HEK293 (cell line): Measurements from ENCODE around the gene SNX20.

ENCODE experiments used
- CTCF ChIA-PET: fragments of 350-600 bp; formaldehyde crosslinking; extraction: SDS; loops from one replicate; lab custom pipeline; 2021; ENCODE audit warnings: antibody characterized with exemption; lab: Yijun Ruan, JAX
- POLR2A ChIA-PET: fragments of 300-600 bp; formaldehyde crosslinking; extraction: SDS; loops from one replicate; lab custom pipeline; 2020; ENCODE audit warnings: antibody characterized with exemption, inconsistent platforms; lab: Yijun Ruan, JAX
- H3K27ac ChIP-seq: fragments of 200-500 bp; sonication (Bioruptor generic); 2 replicates; pipeline ENCODE4 v1.5.1; 2014; ENCODE audit warnings: low read depth, low read length, control low read depth, inconsistent platforms; ENCODE audit errors: extremely low read depth
- H3K36me3 ChIP-seq, 2 experiments: fragments of 200-500 bp in 1 of 2; sonication (Bioruptor generic) in 1 of 2; 1 replicate in 1 of 2; 2 replicates in 1 of 2; pipeline ENCODE4 v1.5.1; 2014 to 2017; ENCODE audit warnings: inconsistent platforms in 2 of 2, low read length in 2 of 2; ENCODE audit not compliant: control insufficient read depth in 2 of 2, insufficient read depth in 1 of 2
- H3K4me1 ChIP-seq: fragments of 200-500 bp; sonication (Bioruptor generic); 2 replicates; pipeline ENCODE4 v1.5.1; 2014; ENCODE audit warnings: mild to moderate bottlenecking, low read length, inconsistent platforms; ENCODE audit not compliant: control insufficient read depth, insufficient read depth
- H3K4me3 ChIP-seq: 2 replicates; pipeline ENCODE4 v1.5.1; 2011; ENCODE audit warnings: low read depth, mild to moderate bottlenecking, control low read depth, low read length, moderate library complexity
- H3K9me3 ChIP-seq: fragments of 200-500 bp; sonication (Bioruptor generic); 2 replicates; pipeline ENCODE4 v1.5.1; 2014; ENCODE audit warnings: low read depth, low read length, inconsistent platforms; ENCODE audit not compliant: control insufficient read depth, insufficient read depth
- FEZF1 ChIP-seq: fragments of 450-650 bp; formaldehyde crosslinking; IDR thresholded peaks from 2 replicates; pipeline ENCODE4 v1.5.1; 2016; ENCODE audit warnings: missing biosample characterization, missing genetic modification characterization
- GLI4 ChIP-seq: fragments of 450-650 bp; formaldehyde crosslinking; IDR thresholded peaks from 2 replicates; pipeline ENCODE4 v1.5.1; 2016; ENCODE audit warnings: missing biosample characterization, missing genetic modification characterization
- IKZF3 ChIP-seq: fragments of 450-650 bp; IDR thresholded peaks from 2 replicates; pipeline ENCODE4 v1.5.0; 2018; ENCODE audit warnings: missing biosample characterization, mild to moderate bottlenecking, missing genetic modification characterization, moderate library complexity
- REPIN1 ChIP-seq: fragments of 450-650 bp; formaldehyde crosslinking; IDR thresholded peaks from 2 replicates; pipeline ENCODE4 v1.5.1; 2017; ENCODE audit warnings: missing biosample characterization, missing genetic modification characterization, low read depth
- SCRT1 ChIP-seq: fragments of 450-650 bp; formaldehyde crosslinking; IDR thresholded peaks from 2 replicates; pipeline ENCODE4 v1.5.1; 2016; ENCODE audit warnings: missing biosample characterization, missing genetic modification characterization, borderline replicate concordance
- TRIM28 ChIP-seq: IDR thresholded peaks from 2 replicates; pipeline ENCODE4 v1.6.1; 2011; ENCODE audit warnings: low read length, control low read depth, borderline replicate concordance
- ZBTB1 ChIP-seq: fragments of 450-650 bp; formaldehyde crosslinking; IDR thresholded peaks from 2 replicates; pipeline ENCODE4 v1.5.1; 2016; ENCODE audit warnings: missing biosample characterization, missing genetic modification characterization
- ZBTB17 ChIP-seq: fragments of 450-650 bp; formaldehyde crosslinking; IDR thresholded peaks from 2 replicates; pipeline ENCODE4 v1.5.1; 2016; ENCODE audit warnings: missing biosample characterization, missing genetic modification characterization
- ZBTB20 ChIP-seq: fragments of 450-650 bp; formaldehyde crosslinking; IDR thresholded peaks from 2 replicates; pipeline ENCODE4 v1.5.1; 2016; ENCODE audit warnings: missing biosample characterization, missing genetic modification characterization
- ZFP41 ChIP-seq: fragments of 450-650 bp; formaldehyde crosslinking; IDR thresholded peaks from 2 replicates; pipeline ENCODE4 v1.5.1; 2016; ENCODE audit warnings: missing biosample characterization, missing genetic modification characterization, borderline replicate concordance
- ZNF132 ChIP-seq: fragments of 450-650 bp; formaldehyde crosslinking; IDR thresholded peaks from 2 replicates; pipeline ENCODE4 v1.5.1; 2017; ENCODE audit warnings: missing biosample characterization, missing genetic modification characterization, borderline replicate concordance
- ZNF174 ChIP-seq: fragments of 450-650 bp; formaldehyde crosslinking; IDR thresholded peaks from 2 replicates; pipeline ENCODE4 v1.5.0; 2017; ENCODE audit warnings: missing biosample characterization, mild to moderate bottlenecking, missing genetic modification characterization
- ZNF214 ChIP-seq: fragments of 450-650 bp; formaldehyde crosslinking; IDR thresholded peaks from 2 replicates; pipeline ENCODE4 v1.5.1; 2017; ENCODE audit warnings: missing biosample characterization, mild to moderate bottlenecking, missing genetic modification characterization, borderline replicate concordance
- ZNF449 ChIP-seq: fragments of 450-650 bp; formaldehyde crosslinking; IDR thresholded peaks from 2 replicates; pipeline ENCODE4 v1.5.1; 2017; ENCODE audit warnings: missing biosample characterization, mild to moderate bottlenecking, missing genetic modification characterization, moderate library complexity
- ZNF610 ChIP-seq: fragments of 450-650 bp; formaldehyde crosslinking; IDR thresholded peaks from 2 replicates; pipeline ENCODE4 v1.5.1; 2016; ENCODE audit warnings: missing biosample characterization, missing genetic modification characterization, borderline replicate concordance
- ZNF777 ChIP-seq: fragments of 450-650 bp; formaldehyde crosslinking; IDR thresholded peaks from 2 replicates; pipeline ENCODE4 v1.5.1; 2017; ENCODE audit warnings: missing biosample characterization, missing genetic modification characterization, borderline replicate concordance
- TF ChIP-seq, protein P1 (sequence below): fragments of 450-650 bp; formaldehyde crosslinking; IDR thresholded peaks from 2 replicates; pipeline ENCODE4 v1.5.1; 2016; ENCODE audit warnings: missing biosample characterization, missing genetic modification characterization
- TF ChIP-seq, protein P2 (sequence below): fragments of 450-650 bp; formaldehyde crosslinking; IDR thresholded peaks from 2 replicates; pipeline ENCODE4 v1.5.0; 2017; ENCODE audit warnings: missing biosample characterization, missing genetic modification characterization, borderline replicate concordance

SNX20 gene

DNA sequence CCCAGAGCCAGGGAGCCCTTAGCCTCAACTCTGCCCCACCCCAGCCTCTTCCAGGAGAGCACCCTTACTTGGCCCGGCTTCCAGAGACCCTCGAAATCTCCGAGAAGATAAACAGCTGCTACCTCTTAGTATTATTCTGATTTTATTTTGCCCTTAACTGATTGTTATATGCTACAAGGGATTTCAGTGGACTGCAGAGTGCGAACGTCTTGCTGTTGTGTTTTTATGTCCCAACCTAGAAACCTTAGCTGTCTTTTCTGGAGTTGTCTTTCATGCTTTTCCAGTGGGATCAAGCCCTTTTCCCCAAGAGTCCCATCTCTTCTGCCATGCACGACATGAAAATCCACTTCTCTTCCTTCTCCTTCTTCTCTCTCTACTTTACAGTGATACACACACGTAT is 47.0 kb downstream of the SNX20 start:
- POLR2A ChIA-PET: no interaction called here
- Histone ChIP-seq H3K9me3 (no peaks in the 10 kb centered on the region), H3K36me3 (no peaks in the 10 kb centered on the region), H3K4me3 (no peak overlapping the region)
- TF ChIP-seq GLI4: no peak
- no peak for TF ChIP-seq ZNF132 (tag by site-specific recombination)
- TF ChIP-seq IKZF3 (tag by site-specific recombination): no peak
- no peak for TF ChIP-seq ZNF174 (tag by site-specific recombination)
- TF ChIP-seq ZNF610 (tag by site-specific recombination): no peak
- TF ChIP-seq, protein P1, sequence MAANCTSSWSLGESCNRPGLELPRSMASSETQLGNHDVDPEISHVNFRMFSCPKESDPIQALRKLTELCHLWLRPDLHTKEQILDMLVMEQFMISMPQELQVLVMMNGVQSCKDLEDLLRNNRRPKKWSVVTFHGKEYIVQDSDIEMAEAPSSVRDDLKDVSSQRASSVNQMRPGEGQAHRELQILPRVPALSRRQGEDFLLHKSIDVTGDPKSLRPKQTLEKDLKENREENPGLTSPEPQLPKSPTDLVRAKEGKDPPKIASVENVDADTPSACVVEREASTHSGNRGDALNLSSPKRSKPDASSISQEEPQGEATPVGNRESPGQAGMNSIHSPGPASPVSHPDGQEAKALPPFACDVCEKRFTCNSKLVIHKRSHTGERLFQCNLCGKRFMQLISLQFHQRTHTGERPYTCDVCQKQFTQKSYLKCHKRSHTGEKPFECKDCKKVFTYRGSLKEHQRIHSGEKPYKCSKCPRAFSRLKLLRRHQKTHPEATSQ (tag by site-specific recombination): no peak
- no peak for TF ChIP-seq ZBTB1 (tag by site-specific recombination)
- no peak for TF ChIP-seq ZBTB20
- TF ChIP-seq, protein P2, sequence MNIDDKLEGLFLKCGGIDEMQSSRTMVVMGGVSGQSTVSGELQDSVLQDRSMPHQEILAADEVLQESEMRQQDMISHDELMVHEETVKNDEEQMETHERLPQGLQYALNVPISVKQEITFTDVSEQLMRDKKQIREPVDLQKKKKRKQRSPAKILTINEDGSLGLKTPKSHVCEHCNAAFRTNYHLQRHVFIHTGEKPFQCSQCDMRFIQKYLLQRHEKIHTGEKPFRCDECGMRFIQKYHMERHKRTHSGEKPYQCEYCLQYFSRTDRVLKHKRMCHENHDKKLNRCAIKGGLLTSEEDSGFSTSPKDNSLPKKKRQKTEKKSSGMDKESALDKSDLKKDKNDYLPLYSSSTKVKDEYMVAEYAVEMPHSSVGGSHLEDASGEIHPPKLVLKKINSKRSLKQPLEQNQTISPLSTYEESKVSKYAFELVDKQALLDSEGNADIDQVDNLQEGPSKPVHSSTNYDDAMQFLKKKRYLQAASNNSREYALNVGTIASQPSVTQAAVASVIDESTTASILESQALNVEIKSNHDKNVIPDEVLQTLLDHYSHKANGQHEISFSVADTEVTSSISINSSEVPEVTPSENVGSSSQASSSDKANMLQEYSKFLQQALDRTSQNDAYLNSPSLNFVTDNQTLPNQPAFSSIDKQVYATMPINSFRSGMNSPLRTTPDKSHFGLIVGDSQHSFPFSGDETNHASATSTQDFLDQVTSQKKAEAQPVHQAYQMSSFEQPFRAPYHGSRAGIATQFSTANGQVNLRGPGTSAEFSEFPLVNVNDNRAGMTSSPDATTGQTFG: no peak
- TF ChIP-seq FEZF1 (tag by site-specific recombination): no peak
- TF ChIP-seq ZNF449 (tag by site-specific recombination): no peak
- TF ChIP-seq, all 188 proteins: peak for 0
- no peaks in the 10 kb centered on the region for H3K4me1 ChIP-seq
- CTCF ChIA-PET: interaction anchor here (0.6 kb wide), 1 partner anchor 42 kb away, joined by 3 read pairs; no protein-coding TSS in a partner anchor
- no peak overlapping the region for H3K27ac ChIP-seq

DNA sequence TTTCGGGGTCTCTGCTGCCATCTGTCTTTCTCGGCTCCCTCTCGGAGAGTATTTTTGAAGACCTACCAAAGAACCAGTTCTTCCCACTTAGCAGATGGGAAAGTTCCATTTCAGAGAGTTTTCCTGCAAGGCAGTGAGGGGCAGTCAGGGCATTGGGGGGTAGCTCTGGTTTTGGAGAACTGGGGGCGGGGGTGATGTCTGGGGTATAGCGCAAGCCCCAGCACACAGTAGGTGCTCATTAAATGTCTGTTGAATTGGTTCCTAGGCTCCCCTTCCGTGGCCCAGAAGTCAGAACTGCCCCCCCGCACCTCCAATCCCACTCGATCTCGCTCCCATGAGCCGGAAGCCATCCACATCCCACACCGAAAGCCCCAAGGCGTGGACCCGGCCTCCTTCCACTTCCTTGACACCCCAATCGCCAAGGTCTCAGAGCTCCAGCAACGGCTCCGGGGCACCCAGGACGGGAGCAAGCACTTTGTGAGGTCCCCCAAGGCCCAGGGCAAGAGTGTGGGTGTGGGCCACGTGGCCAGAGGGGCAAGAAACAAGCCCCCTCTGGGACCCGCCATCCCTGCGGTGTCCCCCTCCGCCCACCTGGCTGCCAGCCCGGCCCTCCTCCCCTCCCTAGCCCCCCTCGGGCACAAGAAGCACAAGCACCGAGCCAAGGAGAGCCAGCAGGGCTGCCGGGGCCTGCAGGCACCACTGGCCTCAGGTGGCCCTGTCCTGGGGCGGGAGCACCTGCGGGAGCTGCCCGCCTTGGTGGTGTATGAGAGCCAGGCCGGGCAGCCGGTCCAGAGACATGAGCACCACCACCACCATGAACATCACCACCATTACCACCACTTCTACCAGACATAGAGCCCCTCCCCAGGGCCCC is 47.9 kb downstream of the SNX20 start:
- Histone ChIP-seq H3K27ac (no peak overlapping the region), H3K4me1 (no peaks in the 10 kb centered on the region), H3K9me3 (no peaks in the 10 kb centered on the region), H3K36me3 (no peaks in the 10 kb centered on the region), H3K4me3 (no peak overlapping the region)
- TF ChIP-seq ZNF214 (tag by site-specific recombination): no peak
- no peak for TF ChIP-seq REPIN1 (tag by site-specific recombination)
- TF ChIP-seq ZNF777: no peak
- no peak for TF ChIP-seq GLI4
- TF ChIP-seq ZBTB17 (tag by site-specific recombination): no peak
- TF ChIP-seq TRIM28: no peak
- no peak for TF ChIP-seq SCRT1 (tag by site-specific recombination)
- TF ChIP-seq ZFP41 (tag by site-specific recombination): no peak
- TF ChIP-seq, all 188 proteins: peak for 0
- POLR2A ChIA-PET: no interaction called here
- CTCF ChIA-PET: interaction anchor here (0.6 kb wide), 1 partner anchor 403 kb away, joined by 3 read pairs; no protein-coding TSS in a partner anchor
